HG03469 (cell line): Measurements from ENCODE around the gene CACNA2D3.

ENCODE experiments used
- ATAC-seq: cut with Tn5 transposase; IDR thresholded peaks from one replicate; pipeline ENCODE4 v1.9.1; 2021; ENCODE audit warnings: mild to moderate bottlenecking, moderate library complexity, moderate number of reproducible peaks; ENCODE audit not compliant: unreplicated experiment

The CACNA2D3 gene

GRCh38 chr3:54126551-54126950 is 4.2 kb downstream of the CACNA2D3 start:
- no peak for ATAC-seq

DNA sequence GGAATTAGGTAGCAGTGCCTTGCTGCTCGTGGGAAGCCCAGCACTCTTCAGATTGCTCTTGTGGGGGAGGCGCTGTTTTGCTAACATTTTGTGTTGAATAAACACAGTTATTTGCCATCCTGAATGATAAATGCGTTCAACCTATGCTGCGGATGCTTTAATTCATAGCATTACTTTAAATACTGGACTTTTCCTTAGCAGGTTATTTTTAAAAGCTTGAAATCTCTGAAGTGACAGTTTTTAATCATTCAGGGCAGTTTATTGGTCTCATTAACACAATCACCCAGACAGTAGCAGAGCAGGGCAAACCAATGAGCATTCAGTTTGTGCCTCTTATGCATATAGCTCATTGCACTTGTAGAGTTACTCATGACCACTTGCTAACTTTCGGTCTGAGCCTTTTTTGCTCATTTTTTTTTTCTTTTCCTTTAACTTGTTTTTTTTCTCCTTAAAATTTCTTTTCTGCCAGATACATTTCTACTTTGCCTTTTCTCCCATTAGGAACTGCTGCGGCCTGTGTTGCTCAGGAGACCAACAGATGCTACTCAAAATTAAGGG is 5.2 kb downstream of the CACNA2D3 start:
- no peak for ATAC-seq

GRCh38 chr3:54131026-54131605 is 8.8 kb downstream of the CACNA2D3 start:
- ATAC-seq: no peak

- ATAC-seq: no peak
Measured at GRCh38 chr3:54131890-54132289, 9.5 kb downstream of the CACNA2D3 start.

DNA sequence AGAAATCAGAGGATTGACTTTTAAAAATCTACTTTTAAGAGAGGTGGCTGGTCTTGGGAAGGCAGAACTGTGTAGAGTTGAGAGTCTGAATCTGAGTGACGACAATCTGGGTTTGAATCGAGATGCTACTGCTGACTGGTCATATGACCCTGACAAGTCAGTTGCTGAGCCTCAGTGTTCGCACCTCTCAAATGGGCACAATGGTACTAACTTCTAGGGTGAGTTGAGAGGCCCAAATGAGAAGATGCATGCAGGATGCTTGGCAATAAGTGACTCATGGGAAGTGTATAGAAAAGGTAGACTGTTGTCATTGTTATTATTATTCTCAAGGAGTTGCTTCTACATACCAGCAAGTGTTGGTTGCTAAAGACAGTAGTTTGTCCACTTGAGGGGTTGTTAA is 10.3 kb downstream of the CACNA2D3 start:
- ATAC-seq: no peak

DNA sequence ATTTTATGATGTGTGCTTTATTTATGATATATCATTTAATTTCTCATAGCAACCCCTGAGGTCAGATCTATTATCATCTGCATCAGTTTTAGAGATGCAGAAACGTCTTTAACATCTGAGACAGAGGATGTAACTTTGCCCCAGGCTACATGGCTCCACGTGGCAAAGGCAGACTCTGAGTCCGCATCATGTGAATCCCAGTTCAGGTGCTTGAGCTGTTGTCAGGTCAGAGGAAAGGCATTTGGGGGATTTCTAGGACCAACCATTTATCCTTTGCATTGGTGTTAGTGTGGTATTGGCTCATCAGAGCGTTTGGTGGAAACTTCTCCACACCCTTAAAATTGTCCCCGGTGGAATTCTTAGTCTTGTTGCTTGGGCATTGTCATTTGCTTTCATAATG is 10.8 kb downstream of the CACNA2D3 start:
- no peak for ATAC-seq

DNA sequence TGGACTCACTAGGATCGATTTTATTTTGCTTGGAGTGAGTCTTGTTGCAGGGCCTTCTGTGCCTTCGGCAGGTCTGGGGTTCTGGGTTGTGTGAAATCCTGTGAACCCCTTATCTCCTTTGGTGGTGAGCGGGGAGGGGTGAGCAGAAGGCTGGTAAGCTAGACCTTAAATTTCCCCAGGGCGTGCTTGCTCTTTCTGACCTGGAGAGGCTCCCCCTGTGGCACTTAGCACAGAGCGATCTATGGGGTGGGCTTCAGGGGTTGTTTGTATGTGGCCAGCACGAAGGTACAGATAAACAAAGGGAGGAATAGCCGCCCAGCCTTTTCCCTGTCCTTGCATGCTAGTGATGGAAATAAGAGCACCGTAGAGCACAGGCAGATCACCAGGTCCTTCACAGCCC is 11.8 kb downstream of the CACNA2D3 start:
- ATAC-seq: no peak

DNA sequence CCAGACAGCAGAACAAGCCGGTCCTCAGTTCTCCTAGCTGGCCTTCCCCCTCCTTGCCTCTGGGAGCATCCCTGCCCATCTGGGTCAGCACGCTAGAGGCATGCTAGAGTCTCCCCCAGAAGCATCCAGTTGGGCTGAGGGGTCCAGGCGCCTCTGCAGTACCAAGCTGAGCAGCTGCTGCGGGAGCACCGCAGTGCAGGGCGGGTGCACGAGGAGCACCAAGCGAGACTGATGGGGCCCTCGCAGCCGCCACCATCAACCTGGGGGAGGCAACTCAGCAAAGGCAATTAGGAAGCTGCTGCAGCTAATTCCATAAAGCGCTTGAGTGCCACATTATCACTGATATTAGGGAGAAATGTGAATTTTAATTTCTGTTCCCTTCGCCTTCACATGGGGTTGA is 12.4 kb downstream of the CACNA2D3 start:
- ATAC-seq: no peak

GRCh38 chr3:54137311-54137710 is 15.0 kb downstream of the CACNA2D3 start:
- no peak for ATAC-seq

GRCh38 chr3:54138937-54139547 is 16.7 kb downstream of the CACNA2D3 start:
- ATAC-seq: no peak

GRCh38 chr3:54139630-54140029 is 17.3 kb downstream of the CACNA2D3 start:
- ATAC-seq: no peak

- ATAC-seq: no peak
Measured at GRCh38 chr3:54144284-54144683, 21.9 kb downstream of the CACNA2D3 start.

DNA sequence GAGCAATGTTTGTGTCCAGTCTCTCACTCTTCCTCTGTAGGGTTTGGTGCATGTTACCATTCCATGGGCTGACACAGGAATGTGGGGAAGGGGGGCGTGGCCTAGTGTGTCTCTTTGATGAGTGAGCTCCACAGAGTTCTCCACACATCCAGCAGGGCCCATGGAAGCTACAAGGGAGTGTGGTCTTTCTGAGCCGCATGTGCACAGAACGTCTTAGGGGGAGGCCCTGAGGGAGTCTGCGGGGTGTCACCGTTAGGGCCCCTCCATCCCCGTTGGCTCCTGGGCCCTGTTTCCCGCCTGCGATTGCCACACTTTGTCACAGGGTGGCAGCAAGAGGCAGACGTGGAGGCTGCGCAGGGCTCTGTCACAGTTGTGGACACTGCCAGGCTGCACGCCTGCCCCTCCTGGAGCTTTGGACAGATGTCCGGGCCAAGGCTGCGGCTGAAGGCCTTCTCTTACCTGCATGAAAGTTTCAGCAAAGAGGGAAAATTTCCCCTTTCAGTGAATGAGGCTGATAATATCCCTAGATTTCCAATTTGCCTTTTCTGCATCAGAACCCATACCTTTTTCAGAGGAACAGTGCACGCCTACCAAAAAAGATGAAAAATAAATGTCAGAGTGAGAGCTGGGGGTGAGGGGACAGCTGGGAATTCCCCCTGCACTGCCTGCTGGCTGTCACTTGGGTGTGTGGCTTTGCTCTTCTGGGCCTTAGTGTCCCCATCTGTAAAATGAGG is 24.3 kb downstream of the CACNA2D3 start:
- ATAC-seq: no peak

GRCh38 chr3:54150864-54151467 is 28.6 kb downstream of the CACNA2D3 start:
- ATAC-seq: no peak

- no peak for ATAC-seq
Measured at GRCh38 chr3:54153477-54153876, 31.1 kb downstream of the CACNA2D3 start.

DNA sequence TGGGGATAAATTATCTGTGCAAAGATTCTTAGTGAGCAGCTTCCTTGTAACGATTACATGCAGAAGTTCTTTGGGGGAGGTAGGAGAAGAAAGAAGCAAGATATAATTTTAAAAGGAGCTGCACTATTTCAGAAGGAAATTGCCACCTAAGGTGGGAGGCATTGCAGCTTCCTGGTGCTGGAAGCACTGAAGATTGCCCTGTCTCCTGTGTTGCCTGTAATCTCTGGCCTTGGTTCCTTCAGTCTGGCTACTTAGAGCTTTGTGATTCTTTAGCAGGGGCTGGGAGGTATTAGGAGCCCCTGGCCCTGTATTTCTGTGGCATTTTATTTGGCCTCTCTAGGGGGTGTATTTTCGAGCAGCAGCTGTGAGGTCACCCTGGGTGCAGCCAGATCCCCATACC is 35.5 kb downstream of the CACNA2D3 start:
- no peak for ATAC-seq

DNA sequence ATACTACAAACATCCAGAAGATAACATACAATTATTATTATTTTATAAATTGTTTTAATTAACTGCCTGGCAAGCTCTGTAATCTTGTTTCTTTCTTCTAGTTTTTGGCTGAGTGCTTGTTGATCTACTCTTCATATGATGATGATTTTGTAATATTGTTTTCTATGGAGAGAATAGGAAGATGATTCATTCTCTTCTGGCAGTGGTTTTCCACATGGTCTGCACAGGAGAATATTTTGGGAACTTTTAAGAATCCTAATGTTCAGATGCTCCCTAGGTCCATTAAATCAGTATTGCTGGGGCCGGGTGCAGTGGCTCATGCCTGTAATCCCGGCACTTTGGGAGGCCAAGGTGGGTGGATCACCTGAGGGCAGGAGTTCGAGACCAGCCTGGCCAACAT is 37.6 kb downstream of the CACNA2D3 start:
- ATAC-seq: no peak

GRCh38 chr3:54163441-54163840 is 41.1 kb downstream of the CACNA2D3 start:
- no peak for ATAC-seq

- ATAC-seq: no peak
Measured at GRCh38 chr3:54164192-54164975, 42.0 kb downstream of the CACNA2D3 start.

DNA sequence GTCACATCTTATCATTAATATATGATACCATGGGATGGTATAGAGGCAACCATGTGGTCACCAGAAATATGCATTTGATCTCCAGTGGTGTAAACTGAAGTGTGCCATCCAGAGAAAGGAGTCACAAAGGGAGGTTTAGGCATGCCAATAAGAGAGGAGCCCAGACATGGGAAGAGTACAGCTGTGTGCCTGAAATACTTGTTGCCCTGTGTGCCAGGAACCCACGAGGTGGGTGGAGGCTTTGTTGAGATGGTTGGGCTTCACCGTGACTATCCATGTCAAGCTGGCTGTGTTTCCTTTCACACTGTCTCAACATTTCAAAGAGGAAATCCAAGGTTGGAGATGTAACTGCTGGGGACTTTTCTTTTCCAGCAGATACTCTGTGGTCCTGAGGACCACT is 43.5 kb downstream of the CACNA2D3 start:
- ATAC-seq: no peak

- ATAC-seq: no peak
Measured at GRCh38 chr3:54167999-54168398, 45.6 kb downstream of the CACNA2D3 start.
